ENCODE measurements around the gene PXDN. TPM values are rescaled to one million over a fixed set of nuclear protein-coding genes. Genes with fewer than 3 reads are reported as not detected.

Gene PXDN
- total RNA-seq, 1 experiment from 2014 or later = 96.1 TPM

DNA sequence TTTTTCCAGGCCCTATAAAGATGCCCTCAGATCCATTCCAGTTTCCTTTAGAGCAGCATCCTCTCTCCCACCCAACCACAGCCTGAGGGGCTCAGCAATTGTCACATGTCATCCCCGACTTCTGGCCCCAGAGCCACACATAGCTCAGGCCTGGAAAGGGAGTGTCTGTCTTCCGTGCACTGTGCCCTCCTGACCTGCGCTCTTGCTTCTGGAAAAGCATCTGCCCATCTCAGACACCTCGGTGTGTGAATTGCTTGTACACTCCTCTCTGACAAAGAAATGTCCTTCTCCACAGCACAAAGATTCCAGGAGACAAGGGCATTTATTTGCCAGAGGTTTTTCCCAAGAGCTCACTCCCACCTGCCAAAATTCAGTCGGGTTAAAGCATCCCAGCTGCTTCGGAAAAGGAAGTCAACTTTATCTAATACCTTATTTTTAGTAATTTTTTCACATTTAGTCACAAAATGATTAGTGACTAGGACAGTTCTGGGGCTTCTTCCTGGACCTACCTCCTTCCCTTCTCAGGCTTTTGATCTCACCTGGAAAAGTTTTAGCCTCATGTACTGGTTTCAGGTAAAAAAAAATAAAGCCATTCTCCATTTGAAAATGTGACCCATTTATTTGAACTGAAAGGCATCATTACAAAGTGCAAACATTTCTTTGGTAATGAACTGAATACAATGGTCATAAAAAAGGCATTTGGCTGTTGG lies 112.9 kb downstream of the PXDN start:
- Mint-ChIP-seq H3K4me3 (ENCODE audit: unreplicated experiment) (peak overlapping the region; percentile 55), H3K36me3 (ENCODE audit: insufficient read depth, unreplicated experiment) (peaks cover 55% of the 10 kb centered on the region), H3K27me3 (ENCODE audit: insufficient read depth, unreplicated experiment) (no peaks in the 10 kb centered on the region), H3K9me3 (ENCODE audit: unreplicated experiment) (no peaks in the 10 kb centered on the region), H3K27ac (ENCODE audit: low read depth, unreplicated experiment) (peak overlapping the region; percentile 83), H3K4me1 (ENCODE audit: insufficient read depth, unreplicated experiment) (peaks cover 34% of the 10 kb centered on the region)
- TF ChIP-seq CTCF (IDR thresholded peaks at IDR 0.05; ENCODE audit: unreplicated experiment) = no peak
- DNase-seq (ENCODE audit: unreplicated experiment) = no peak
- ChIA-PET CTCF (interaction anchor here (0.8 to 3.7 kb wide), 4 partner anchors 65 to 186 kb away, joined by 3 to 15 read pairs (median 4); no protein-coding TSS in a partner anchor), POLR2A (interaction anchor here (0.7 to 1.6 kb wide), 2 partner anchors 44 to 86 kb away, joined by 3 read pairs; no protein-coding TSS in a partner anchor)
- intact Hi-C loops (cut with micrococcal nuclease) = no loop called here
- no TSS peak for BruUV-seq (replicated peaks)

DNA sequence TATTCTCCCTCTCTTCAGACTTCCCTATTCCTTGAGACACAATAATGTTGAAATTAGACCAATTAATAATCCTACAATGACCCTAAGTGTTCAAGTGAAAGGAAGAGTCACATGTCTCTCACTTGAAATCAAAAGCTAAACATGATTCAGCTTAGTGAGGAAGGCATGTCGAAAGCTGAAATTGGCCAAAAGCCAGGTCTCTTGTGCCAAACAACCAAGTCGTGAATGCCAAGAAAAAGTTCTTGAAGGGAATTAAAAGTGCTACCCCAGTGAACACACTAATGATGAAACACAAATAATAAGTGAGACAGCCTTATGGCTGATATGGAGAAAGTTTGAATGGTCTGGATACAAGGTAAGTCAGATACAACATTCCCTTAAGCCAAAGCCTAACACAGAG lies 115.4 kb downstream of the PXDN start:
- Mint-ChIP-seq H3K4me1 (ENCODE audit: insufficient read depth, unreplicated experiment) (peaks cover 50% of the 10 kb centered on the region), H3K27ac (ENCODE audit: low read depth, unreplicated experiment) (peak overlapping the region; percentile 44)
- BruUV-seq (replicated peaks) = no TSS peak

GRCh38 chr2:1627628-1628381 lies 116.5 kb downstream of the PXDN start:
- DNase-seq (ENCODE audit: unreplicated experiment) = no peak
- BruUV-seq (replicated peaks) = no TSS peak
- no peaks in the 10 kb centered on the region for H3K9me3 Mint-ChIP-seq (ENCODE audit: unreplicated experiment)
- H3K4me1 Mint-ChIP-seq (ENCODE audit: insufficient read depth, unreplicated experiment) = peaks cover 45% of the 10 kb centered on the region
- no peaks in the 10 kb centered on the region for H3K27me3 Mint-ChIP-seq (ENCODE audit: insufficient read depth, unreplicated experiment)
- no peak for TF ChIP-seq CTCF (IDR thresholded peaks at IDR 0.05; ENCODE audit: unreplicated experiment)
- POLR2A ChIA-PET = interaction anchor here (0.8 kb wide), 1 partner anchor 73 kb away, joined by 3 read pairs; no protein-coding TSS in a partner anchor
- intact Hi-C loops (cut with micrococcal nuclease) = no loop called here
- no peak overlapping the region for H3K27ac Mint-ChIP-seq (ENCODE audit: low read depth, unreplicated experiment)
- H3K36me3 Mint-ChIP-seq (ENCODE audit: insufficient read depth, unreplicated experiment) = peaks cover 20% of the 10 kb centered on the region
- CTCF ChIA-PET = interaction anchor here (0.6 to 3.7 kb wide), 2 partner anchors 123 to 125 kb away, joined by 3 to 15 read pairs; no protein-coding TSS in a partner anchor
- H3K4me3 Mint-ChIP-seq (ENCODE audit: unreplicated experiment) = no peak overlapping the region

More for the DNA sequence above, 115.4 kb downstream of the PXDN start:
- H3K9me3 Mint-ChIP-seq (ENCODE audit: unreplicated experiment) = no peaks in the 10 kb centered on the region
- no peak for TF ChIP-seq CTCF (IDR thresholded peaks at IDR 0.05; ENCODE audit: unreplicated experiment)
- H3K4me3 Mint-ChIP-seq (ENCODE audit: unreplicated experiment) = peak overlapping the region; percentile 17
- ChIA-PET CTCF (interaction anchor here (0.7 to 3.7 kb wide), 3 partner anchors 13 to 121 kb away, joined by 3 to 15 read pairs (median 5); no protein-coding TSS in a partner anchor), POLR2A (interaction anchor here (0.5 to 2.3 kb wide), 13 partner anchors 11 to 1484 kb away, joined by 3 to 8 read pairs (median 3); no protein-coding TSS in a partner anchor)
- peaks cover 29% of the 10 kb centered on the region for H3K36me3 Mint-ChIP-seq (ENCODE audit: insufficient read depth, unreplicated experiment)
- H3K27me3 Mint-ChIP-seq (ENCODE audit: insufficient read depth, unreplicated experiment) = no peaks in the 10 kb centered on the region
- intact Hi-C loops (cut with micrococcal nuclease) = no loop called here
- DNase-seq (ENCODE audit: unreplicated experiment) = peak; percentile 98

DNA sequence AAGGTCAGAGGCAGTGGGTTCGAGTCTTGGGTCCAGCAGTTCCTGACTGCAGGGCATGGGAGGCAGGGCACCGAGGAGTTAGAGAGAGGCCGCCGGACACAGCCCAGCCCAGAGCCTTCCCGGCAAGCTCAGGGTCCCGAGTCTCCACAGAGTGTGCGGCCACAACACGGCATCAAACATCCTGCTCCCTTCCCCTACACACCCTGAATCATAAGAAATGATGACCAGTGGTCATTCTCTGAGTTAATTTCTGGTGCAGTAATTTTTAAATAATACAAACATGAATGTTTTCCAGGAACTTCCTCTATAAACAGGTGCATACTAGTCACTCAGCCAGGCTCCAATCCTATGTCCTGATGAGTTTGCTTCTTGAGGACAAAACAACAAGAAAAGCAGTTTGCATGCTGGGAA lies 118.0 kb downstream of the PXDN start:
- no TSS peak for BruUV-seq (replicated peaks)
- TF ChIP-seq CTCF (IDR thresholded peaks at IDR 0.05; ENCODE audit: unreplicated experiment) = no peak
- H3K27ac Mint-ChIP-seq (ENCODE audit: low read depth, unreplicated experiment) = peak overlapping the region; percentile 81
- H3K36me3 Mint-ChIP-seq (ENCODE audit: insufficient read depth, unreplicated experiment) = peaks cover 10% of the 10 kb centered on the region
- H3K9me3 Mint-ChIP-seq (ENCODE audit: unreplicated experiment) = no peaks in the 10 kb centered on the region
- peak overlapping the region; percentile 65 for H3K4me3 Mint-ChIP-seq (ENCODE audit: unreplicated experiment)
- ChIA-PET POLR2A (interaction anchor here (0.9 to 1.8 kb wide), 5 partner anchors 10 to 1058 kb away, joined by 4 to 12 read pairs (median 7); no protein-coding TSS in a partner anchor), CTCF (interaction anchor here (0.7 to 1.7 kb wide), 7 partner anchors 11 to 191 kb away, joined by 3 to 9 read pairs (median 4); no protein-coding TSS in a partner anchor)
- DNase-seq (ENCODE audit: unreplicated experiment) = no peak
- no peaks in the 10 kb centered on the region for H3K27me3 Mint-ChIP-seq (ENCODE audit: insufficient read depth, unreplicated experiment)
- intact Hi-C loops (cut with micrococcal nuclease) = no loop called here
- H3K4me1 Mint-ChIP-seq (ENCODE audit: insufficient read depth, unreplicated experiment) = peaks cover 29% of the 10 kb centered on the region
